MCF 10A (cell line): ENCODE results near the gene GATAD2A. TPM values are rescaled to one million over a fixed set of nuclear protein-coding genes. Genes with fewer than 3 reads are reported as not detected.
A peak's percentile ranks its signal among the peaks of the same experiment; 100 is the strongest.

Source experiments
- BruUV-seq: library from RNA; stranded (reverse); fragments of 400-500 nt; replicated peaks from 2 replicates; lab custom pipeline; 2021; lab: Mats Ljungman, UMichigan
- CTCF ChIA-PET: fragments of 300-600 bp; sonication (Branson Sonifier 250); formaldehyde crosslinking; extraction: SDS; loops from one replicate; lab custom pipeline; 2021; ENCODE audit warnings: antibody characterized with exemption, inconsistent platforms; lab: Yijun Ruan, JAX
- POLR2A ChIA-PET: fragments of 300-600, 350-650 bp; sonication (Branson Sonifier 250); formaldehyde crosslinking; extraction: SDS; loops from one replicate; lab custom pipeline; 2020; ENCODE audit warnings: antibody characterized with exemption, inconsistent platforms; lab: Yijun Ruan, JAX
- DNase-seq: peaks from one replicate; pipeline ENCODE4 v3.0.0-alpha.2; 2018; ENCODE audit not compliant: unreplicated experiment
- H3K27ac Mint-ChIP-seq: one replicate; pipeline ENCODE4 v1.8.0; 2022; ENCODE audit warnings: mild to moderate bottlenecking, low read depth, mixed read lengths; ENCODE audit not compliant: unreplicated experiment
- H3K27me3 Mint-ChIP-seq: one replicate; pipeline ENCODE4 v1.8.0; 2022; ENCODE audit warnings: mixed read lengths; ENCODE audit not compliant: insufficient read depth, unreplicated experiment
- H3K36me3 Mint-ChIP-seq: one replicate; pipeline ENCODE4 v1.8.0; 2022; ENCODE audit warnings: mild to moderate bottlenecking, moderate library complexity, mixed read lengths; ENCODE audit not compliant: insufficient read depth, unreplicated experiment
- H3K4me1 Mint-ChIP-seq: one replicate; pipeline ENCODE4 v1.8.0; 2022; ENCODE audit warnings: mixed read lengths; ENCODE audit not compliant: insufficient read depth, unreplicated experiment
- H3K4me3 Mint-ChIP-seq: one replicate; pipeline ENCODE4 v1.8.0; 2022; ENCODE audit warnings: mild to moderate bottlenecking, moderate library complexity, mixed read lengths; ENCODE audit not compliant: unreplicated experiment
- H3K9me3 Mint-ChIP-seq: one replicate; pipeline ENCODE4 v1.8.0; 2022; ENCODE audit warnings: mixed read lengths; ENCODE audit not compliant: unreplicated experiment
- CTCF ChIP-seq: fragments of 200-600 bp; IDR thresholded peaks from one replicate; pipeline ENCODE4 v1.8.0; 2022; ENCODE audit warnings: antibody characterized with exemption, mild to moderate bottlenecking; ENCODE audit not compliant: unreplicated experiment
- intact Hi-C: fragments of 100-400 bp; cut with micrococcal nuclease; formaldehyde crosslinking; loops from 2 replicates; pipeline ENCODE4 v1.14.1; 2022
- total RNA-seq: library from RNA; stranded (reverse); gene quantifications from 2 replicates; pipeline ENCODE4 v1.2.3, GENCODE V29; 2022

Gene GATAD2A
- total RNA-seq, 1 experiment from 2014 or later, result 91.5 TPM

DNA sequence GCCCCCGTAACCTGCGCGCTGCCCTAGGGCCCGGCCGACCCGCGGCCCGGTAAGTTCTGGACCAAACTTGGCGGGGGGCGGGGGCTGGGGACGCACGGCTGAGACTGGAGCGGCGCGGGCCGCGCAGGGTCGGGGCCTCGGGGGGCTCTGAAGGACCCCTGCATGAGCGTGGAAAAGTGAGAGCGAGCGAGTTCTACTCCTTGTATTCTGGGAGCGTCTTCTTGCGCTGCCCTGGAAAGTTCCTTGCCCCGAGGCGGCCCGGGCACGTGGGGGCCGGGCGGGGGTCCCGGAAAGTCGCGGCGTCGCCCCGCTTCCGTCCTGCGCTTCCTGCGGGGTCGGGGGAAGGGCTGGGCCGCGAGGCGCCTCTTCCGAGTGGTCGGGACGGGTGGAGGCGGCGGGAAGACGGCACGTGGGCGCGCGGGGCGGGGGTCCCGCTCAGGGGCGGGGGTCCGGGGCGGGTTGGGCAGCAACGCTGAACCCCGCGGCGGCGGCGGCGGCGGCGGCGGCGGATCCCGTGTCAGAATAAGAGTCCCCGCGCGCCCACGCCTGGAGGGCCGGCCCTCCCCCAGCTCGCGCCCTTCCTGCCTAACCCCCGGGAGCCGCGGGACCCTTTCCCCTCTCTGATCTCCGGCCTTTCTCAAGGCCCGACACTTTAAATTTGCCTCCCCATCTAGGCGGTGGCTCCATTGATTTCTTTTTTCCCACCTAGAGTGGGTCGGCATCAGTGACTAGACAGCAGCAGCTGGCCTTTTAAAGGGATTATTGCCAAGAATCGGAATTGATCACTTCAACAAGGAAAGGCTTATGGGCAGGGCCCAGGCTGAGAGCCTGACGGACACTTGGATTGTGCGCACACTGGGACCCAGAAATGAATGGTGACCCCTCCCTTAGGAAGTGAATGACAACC, 749 bp downstream of the GATAD2A start:
- peaks cover 11% of the 10 kb centered on the region for H3K36me3 Mint-ChIP-seq
- peak overlapping the region; percentile 95 for H3K4me3 Mint-ChIP-seq
- no peaks in the 10 kb centered on the region for H3K9me3 Mint-ChIP-seq
- intact Hi-C loops, result loop anchor here (1.0 to 5.0 kb wide), 2 partner anchors 21 to 81 kb away; no protein-coding TSS in a partner anchor
- BruUV-seq, result no TSS peak
- DNase-seq, result peak; percentile 49
- POLR2A ChIA-PET, result interaction anchor here (0.8 to 5.4 kb wide), 17 partner anchors 9 to 263 kb away, joined by 3 to 48 read pairs (median 3); partner anchors contain the start of genes NDUFA13 and NR2C2AP
- H3K27me3 Mint-ChIP-seq, result no peaks in the 10 kb centered on the region
- H3K4me1 Mint-ChIP-seq, result peaks cover 45% of the 10 kb centered on the region
- TF ChIP-seq CTCF, result no peak
- H3K27ac Mint-ChIP-seq, result peak overlapping the region; percentile 81
- CTCF ChIA-PET, result interaction anchor here (0.5 to 5.1 kb wide), 15 partner anchors 9 to 216 kb away, joined by 3 to 27 read pairs (median 4); no protein-coding TSS in a partner anchor

GRCh38 chr19:19406878-19407632, 1.6 kb downstream of the GATAD2A start:
- peak overlapping the region; percentile 81 for H3K27ac Mint-ChIP-seq
- peak; percentile 38 for TF ChIP-seq CTCF
- peaks cover 46% of the 10 kb centered on the region for H3K4me1 Mint-ChIP-seq
- DNase-seq, result peak; percentile 59
- peak overlapping the region; percentile 95 for H3K4me3 Mint-ChIP-seq
- POLR2A ChIA-PET, result interaction anchor here (0.9 to 5.4 kb wide), 7 partner anchors 19 to 110 kb away, joined by 3 to 48 read pairs (median 3); partner anchors contain the start of gene NDUFA13
- intact Hi-C loops, result loop anchor here (1.0 to 5.0 kb wide), 2 partner anchors 41 to 80 kb away; no protein-coding TSS in a partner anchor
- CTCF ChIA-PET, result interaction anchor here (0.5 to 5.1 kb wide), 17 partner anchors 8 to 215 kb away, joined by 3 to 27 read pairs (median 4); no protein-coding TSS in a partner anchor
- peaks cover 14% of the 10 kb centered on the region for H3K36me3 Mint-ChIP-seq
- no peaks in the 10 kb centered on the region for H3K9me3 Mint-ChIP-seq
- TSS peak; percentile 23 for BruUV-seq
- no peaks in the 10 kb centered on the region for H3K27me3 Mint-ChIP-seq

- BruUV-seq, result no TSS peak
- peaks cover 14% of the 10 kb centered on the region for H3K36me3 Mint-ChIP-seq
- H3K27me3 Mint-ChIP-seq, result no peaks in the 10 kb centered on the region
- H3K4me3 Mint-ChIP-seq, result peak overlapping the region; percentile 95
- peaks cover 46% of the 10 kb centered on the region for H3K4me1 Mint-ChIP-seq
- TF ChIP-seq CTCF, result no peak
- POLR2A ChIA-PET, result interaction anchor here (1.0 to 5.4 kb wide), 3 partner anchors 23 to 41 kb away, joined by 3 to 48 read pairs (median 3); no protein-coding TSS in a partner anchor
- no peak for DNase-seq
- CTCF ChIA-PET, result interaction anchor here (0.6 to 5.1 kb wide), 10 partner anchors 10 to 86 kb away, joined by 3 to 27 read pairs (median 5); no protein-coding TSS in a partner anchor
- intact Hi-C loops, result loop anchor here (1.0 to 5.0 kb wide), 2 partner anchors 41 to 80 kb away; no protein-coding TSS in a partner anchor
- H3K27ac Mint-ChIP-seq, result no peak overlapping the region
- no peaks in the 10 kb centered on the region for H3K9me3 Mint-ChIP-seq
Observed at GRCh38 chr19:19407633-19407930, 2.1 kb downstream of the GATAD2A start.
